MCF 10A (cell line): ENCODE results near the gene C6orf136. TPM values are rescaled to one million over a fixed set of nuclear protein-coding genes. Genes with fewer than 3 reads are reported as not detected.

Experiments used
- BruUV-seq: library from RNA; stranded (reverse); fragments of 400-500 nt; replicated peaks from 2 replicates; lab custom pipeline; 2021; lab: Mats Ljungman, UMichigan
- CTCF ChIA-PET: fragments of 300-600 bp; sonication (Branson Sonifier 250); formaldehyde crosslinking; extraction: SDS; loops from one replicate; lab custom pipeline; 2021; ENCODE audit warnings: antibody characterized with exemption, inconsistent platforms; lab: Yijun Ruan, JAX
- POLR2A ChIA-PET: fragments of 300-600, 350-650 bp; sonication (Branson Sonifier 250); formaldehyde crosslinking; extraction: SDS; loops from one replicate; lab custom pipeline; 2020; ENCODE audit warnings: antibody characterized with exemption, inconsistent platforms; lab: Yijun Ruan, JAX
- DNase-seq: peaks from one replicate; pipeline ENCODE4 v3.0.0-alpha.2; 2018; ENCODE audit not compliant: unreplicated experiment
- H3K27ac Mint-ChIP-seq: one replicate; pipeline ENCODE4 v1.8.0; 2022; ENCODE audit warnings: mild to moderate bottlenecking, low read depth, mixed read lengths; ENCODE audit not compliant: unreplicated experiment
- H3K27me3 Mint-ChIP-seq: one replicate; pipeline ENCODE4 v1.8.0; 2022; ENCODE audit warnings: mixed read lengths; ENCODE audit not compliant: insufficient read depth, unreplicated experiment
- H3K36me3 Mint-ChIP-seq: one replicate; pipeline ENCODE4 v1.8.0; 2022; ENCODE audit warnings: mild to moderate bottlenecking, moderate library complexity, mixed read lengths; ENCODE audit not compliant: insufficient read depth, unreplicated experiment
- H3K4me1 Mint-ChIP-seq: one replicate; pipeline ENCODE4 v1.8.0; 2022; ENCODE audit warnings: mixed read lengths; ENCODE audit not compliant: insufficient read depth, unreplicated experiment
- H3K4me3 Mint-ChIP-seq: one replicate; pipeline ENCODE4 v1.8.0; 2022; ENCODE audit warnings: mild to moderate bottlenecking, moderate library complexity, mixed read lengths; ENCODE audit not compliant: unreplicated experiment
- H3K9me3 Mint-ChIP-seq: one replicate; pipeline ENCODE4 v1.8.0; 2022; ENCODE audit warnings: mixed read lengths; ENCODE audit not compliant: unreplicated experiment
- intact Hi-C: fragments of 100-400 bp; cut with micrococcal nuclease; formaldehyde crosslinking; loops from 2 replicates; pipeline ENCODE4 v1.14.1; 2022
- total RNA-seq: library from RNA; stranded (reverse); gene quantifications from 2 replicates; pipeline ENCODE4 v1.2.3, GENCODE V29; 2022
- TF ChIP-seq, protein P1 (sequence below): fragments of 200-600 bp; IDR thresholded peaks from one replicate; pipeline ENCODE4 v1.8.0; 2022; ENCODE audit warnings: antibody characterized with exemption, mild to moderate bottlenecking; ENCODE audit not compliant: unreplicated experiment

Gene C6orf136
- total RNA-seq, 1 experiment from 2014 or later: 10.3 TPM

DNA sequence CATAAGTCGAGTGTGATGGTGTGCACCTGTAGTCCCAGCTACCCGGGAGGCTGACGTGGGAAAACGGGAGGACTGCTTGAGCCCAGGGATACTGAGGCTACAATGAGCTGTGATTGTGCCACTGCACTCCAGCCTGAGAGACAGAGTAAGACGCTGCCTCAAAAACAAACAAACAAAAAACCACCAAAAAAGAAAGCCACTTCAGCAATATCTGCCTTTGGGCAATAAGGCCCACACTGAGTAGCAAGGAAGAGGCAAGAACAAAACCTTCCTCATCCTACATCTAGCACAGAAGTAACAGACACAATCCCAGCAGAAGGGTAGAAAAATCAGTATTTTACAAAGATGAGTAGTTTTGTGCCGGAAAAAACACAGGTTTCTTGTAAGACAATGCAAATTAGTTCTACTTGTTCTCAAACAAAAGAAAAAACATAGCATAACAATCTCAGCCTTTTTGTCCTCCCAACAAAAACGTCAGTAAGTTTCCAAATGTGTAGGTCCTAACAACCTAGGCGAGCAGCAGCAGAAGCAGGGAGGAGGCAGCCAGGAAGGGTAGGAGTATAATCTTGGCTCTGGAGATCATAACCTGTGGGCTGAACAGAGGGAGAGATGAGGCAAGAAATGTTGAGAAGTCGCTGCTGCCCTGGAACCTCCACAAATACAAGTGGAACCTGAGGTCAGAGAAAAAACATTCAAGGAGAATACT, 35.6 kb upstream of the C6orf136 start:
- no peak for DNase-seq
- TF ChIP-seq, protein P1, sequence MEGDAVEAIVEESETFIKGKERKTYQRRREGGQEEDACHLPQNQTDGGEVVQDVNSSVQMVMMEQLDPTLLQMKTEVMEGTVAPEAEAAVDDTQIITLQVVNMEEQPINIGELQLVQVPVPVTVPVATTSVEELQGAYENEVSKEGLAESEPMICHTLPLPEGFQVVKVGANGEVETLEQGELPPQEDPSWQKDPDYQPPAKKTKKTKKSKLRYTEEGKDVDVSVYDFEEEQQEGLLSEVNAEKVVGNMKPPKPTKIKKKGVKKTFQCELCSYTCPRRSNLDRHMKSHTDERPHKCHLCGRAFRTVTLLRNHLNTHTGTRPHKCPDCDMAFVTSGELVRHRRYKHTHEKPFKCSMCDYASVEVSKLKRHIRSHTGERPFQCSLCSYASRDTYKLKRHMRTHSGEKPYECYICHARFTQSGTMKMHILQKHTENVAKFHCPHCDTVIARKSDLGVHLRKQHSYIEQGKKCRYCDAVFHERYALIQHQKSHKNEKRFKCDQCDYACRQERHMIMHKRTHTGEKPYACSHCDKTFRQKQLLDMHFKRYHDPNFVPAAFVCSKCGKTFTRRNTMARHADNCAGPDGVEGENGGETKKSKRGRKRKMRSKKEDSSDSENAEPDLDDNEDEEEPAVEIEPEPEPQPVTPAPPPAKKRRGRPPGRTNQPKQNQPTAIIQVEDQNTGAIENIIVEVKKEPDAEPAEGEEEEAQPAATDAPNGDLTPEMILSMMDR: no peak
- peaks cover 80% of the 10 kb centered on the region for H3K36me3 Mint-ChIP-seq
- H3K4me1 Mint-ChIP-seq: peaks cover 44% of the 10 kb centered on the region
- H3K4me3 Mint-ChIP-seq: no peak overlapping the region
- no peaks in the 10 kb centered on the region for H3K9me3 Mint-ChIP-seq
- POLR2A ChIA-PET: interaction anchor here (0.7 to 4.8 kb wide), 11 partner anchors 10 to 124 kb away, joined by 3 to 107 read pairs (median 7); partner anchors contain the start of genes ABCF1 and C6orf136
- H3K27me3 Mint-ChIP-seq: no peaks in the 10 kb centered on the region
- peak overlapping the region; percentile 14 for H3K27ac Mint-ChIP-seq
- intact Hi-C loops: no loop called here
- CTCF ChIA-PET: interaction anchor here (0.5 to 2.0 kb wide), 10 partner anchors 11 to 524 kb away, joined by 3 to 14 read pairs (median 4); partner anchors contain the start of gene MDC1
- BruUV-seq: no TSS peak

DNA sequence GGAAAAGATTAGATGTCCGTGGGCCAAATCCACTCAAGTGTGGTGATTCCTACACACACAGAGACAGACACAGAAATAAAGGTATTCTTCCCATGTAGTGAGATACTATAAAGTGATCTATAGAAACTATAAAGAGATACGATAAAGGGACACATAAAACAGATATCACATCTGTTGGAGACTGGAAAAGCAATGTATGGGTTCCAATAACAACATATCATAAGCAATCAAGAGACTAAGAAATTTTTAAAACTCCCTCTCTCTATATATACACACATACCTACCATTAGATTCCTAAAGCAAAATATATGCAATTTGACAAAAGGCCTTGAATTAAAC, 35.1 kb upstream of the C6orf136 start:
- H3K4me1 Mint-ChIP-seq: peaks cover 44% of the 10 kb centered on the region
- BruUV-seq: no TSS peak
- no peaks in the 10 kb centered on the region for H3K9me3 Mint-ChIP-seq
- peaks cover 80% of the 10 kb centered on the region for H3K36me3 Mint-ChIP-seq
- H3K27me3 Mint-ChIP-seq: no peaks in the 10 kb centered on the region
- ChIA-PET POLR2A (interaction anchor here (0.9 to 4.8 kb wide), 8 partner anchors 12 to 118 kb away, joined by 3 to 107 read pairs (median 18); partner anchors contain the start of genes C6orf136, GNL1, MDC1 and PRR3), CTCF (interaction anchor here (1.1 to 2.0 kb wide), 7 partner anchors 8 to 128 kb away, joined by 3 to 14 read pairs (median 4); partner anchors contain the start of genes DHX16 and MDC1)
- TF ChIP-seq, protein P1: no peak
- DNase-seq: no peak
- no peak overlapping the region for H3K4me3 Mint-ChIP-seq
- intact Hi-C loops: no loop called here
- H3K27ac Mint-ChIP-seq: peak overlapping the region; percentile 14

DNA sequence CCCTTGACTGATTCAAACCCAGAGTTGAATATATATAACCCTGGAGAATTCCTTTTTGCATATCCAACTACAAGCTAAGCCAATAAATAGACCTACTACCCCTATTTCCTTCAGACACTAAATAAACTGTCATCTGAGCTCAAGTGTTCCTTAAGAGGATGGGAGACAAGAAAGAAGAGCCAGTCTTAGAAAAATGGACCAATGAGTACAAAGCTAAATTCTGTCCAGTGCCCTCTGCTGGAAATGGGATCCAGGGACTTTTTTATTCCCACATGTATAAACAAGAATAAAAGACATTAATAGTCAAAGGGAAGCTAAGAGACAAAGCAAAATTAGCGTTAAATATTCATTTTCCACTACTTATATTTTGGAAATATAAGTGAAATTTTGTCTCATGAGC, 34.7 kb upstream of the C6orf136 start:
- H3K27ac Mint-ChIP-seq: peak overlapping the region; percentile 14
- no TSS peak for BruUV-seq
- H3K4me1 Mint-ChIP-seq: peaks cover 44% of the 10 kb centered on the region
- CTCF ChIA-PET: interaction anchor here (0.9 to 2.0 kb wide), 11 partner anchors 9 to 475 kb away, joined by 3 to 14 read pairs (median 4); partner anchors contain the start of genes DHX16 and MDC1
- peak; percentile 40 for DNase-seq
- no peaks in the 10 kb centered on the region for H3K27me3 Mint-ChIP-seq
- intact Hi-C loops: no loop called here
- TF ChIP-seq, protein P1: peak; percentile 25
- H3K9me3 Mint-ChIP-seq: no peaks in the 10 kb centered on the region
- H3K36me3 Mint-ChIP-seq: peaks cover 80% of the 10 kb centered on the region
- no peak overlapping the region for H3K4me3 Mint-ChIP-seq
- POLR2A ChIA-PET: interaction anchor here (0.6 to 4.8 kb wide), 18 partner anchors 13 to 266 kb away, joined by 3 to 107 read pairs (median 4); partner anchors contain the start of genes ABCF1, C6orf136, DHX16 and FLOT1

DNA sequence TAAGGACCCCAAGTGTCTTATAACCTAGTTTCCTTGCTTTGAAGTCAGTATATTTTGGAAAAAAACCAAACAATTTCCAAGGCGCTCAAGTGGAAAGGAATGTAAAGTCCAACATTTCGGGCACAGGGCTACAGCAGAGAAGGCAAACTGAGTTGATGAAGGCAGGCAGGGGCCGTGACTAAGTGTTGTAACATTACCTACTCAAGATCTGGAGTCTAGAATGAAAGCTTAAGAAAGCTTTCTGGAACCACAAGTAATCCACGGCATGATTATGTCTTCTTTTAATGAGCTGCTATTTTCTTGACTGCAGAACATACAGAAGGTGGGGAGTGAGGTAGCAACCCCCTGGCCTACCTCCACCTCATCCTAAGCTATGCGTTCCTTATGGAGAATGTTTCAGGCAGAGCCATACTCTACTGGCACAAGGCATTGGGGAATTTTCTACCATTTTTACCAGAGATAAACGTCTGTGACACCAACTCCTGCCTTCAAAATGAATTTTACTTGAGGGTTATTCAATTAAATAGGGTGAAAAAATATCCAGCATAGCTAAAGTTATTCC, 34.2 kb upstream of the C6orf136 start:
- intact Hi-C loops: no loop called here
- Mint-ChIP-seq H3K4me3 (no peak overlapping the region), H3K27me3 (no peaks in the 10 kb centered on the region), H3K27ac (peak overlapping the region; percentile 67), H3K9me3 (no peaks in the 10 kb centered on the region), H3K4me1 (peaks cover 38% of the 10 kb centered on the region), H3K36me3 (peaks cover 80% of the 10 kb centered on the region)
- POLR2A ChIA-PET: interaction anchor here (0.6 to 4.8 kb wide), 24 partner anchors 8 to 1214 kb away, joined by 3 to 107 read pairs (median 4); partner anchors contain the start of genes ABCF1, C6orf136, DHX16 and FLOT1
- CTCF ChIA-PET: interaction anchor here (0.5 to 2.1 kb wide), 19 partner anchors 9 to 475 kb away, joined by 3 to 14 read pairs (median 3); partner anchors contain the start of genes DHX16 and MDC1
- BruUV-seq: no TSS peak
- peak; percentile 25 for DNase-seq
- TF ChIP-seq, protein P1: no peak
